GM20431 (cell line): Measurements from ENCODE around the gene NCKAP5L.

ENCODE experiments used
- in situ Hi-C: fragments of 300-500 bp; cut with MseI, MboI; formaldehyde crosslinking; loops from one replicate; pipeline ENCODE4 v1.15.0; 2020; ENCODE audit warnings: low sequenced_read_pairs; ENCODE audit not compliant: unreplicated experiment

NCKAP5L gene

DNA sequence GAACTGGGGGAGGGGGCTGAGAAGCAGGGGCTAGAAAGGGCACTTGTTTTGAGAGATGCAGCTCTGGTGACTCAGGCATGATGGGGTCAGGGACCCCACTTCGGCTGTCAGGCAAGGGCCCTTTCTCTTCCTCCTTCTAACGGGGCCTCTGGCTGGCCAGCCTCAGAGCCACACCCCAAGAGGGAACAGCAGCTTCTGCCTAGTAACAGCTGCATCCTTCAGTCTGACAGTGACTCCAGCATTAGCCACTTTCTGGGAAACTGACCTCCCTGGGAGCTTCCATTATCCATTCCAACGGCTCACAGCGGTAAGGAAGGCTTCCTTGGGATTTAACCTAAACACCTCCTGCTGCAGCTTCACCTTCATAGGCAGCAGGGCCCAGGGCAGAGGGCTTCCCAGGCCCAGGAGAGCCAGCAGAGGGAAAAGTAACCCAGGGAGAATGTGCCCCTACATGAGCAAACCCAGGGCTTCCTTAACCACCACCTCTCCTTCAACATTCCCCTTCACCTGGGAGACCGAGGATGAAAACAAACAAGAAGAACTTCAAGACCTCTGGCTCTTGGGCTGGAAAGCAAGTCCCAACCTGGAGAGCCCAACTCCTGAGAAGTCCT, 2.7 kb downstream of the NCKAP5L start:
- in situ Hi-C loops: no loop called here

GRCh38 chr12:49824895-49825294, 3.3 kb downstream of the NCKAP5L start:
- in situ Hi-C loops: no loop called here

- in situ Hi-C loops: no loop called here
These were observed 3.8 kb downstream of the NCKAP5L start for GRCh38 chr12:49824416-49824815.

DNA sequence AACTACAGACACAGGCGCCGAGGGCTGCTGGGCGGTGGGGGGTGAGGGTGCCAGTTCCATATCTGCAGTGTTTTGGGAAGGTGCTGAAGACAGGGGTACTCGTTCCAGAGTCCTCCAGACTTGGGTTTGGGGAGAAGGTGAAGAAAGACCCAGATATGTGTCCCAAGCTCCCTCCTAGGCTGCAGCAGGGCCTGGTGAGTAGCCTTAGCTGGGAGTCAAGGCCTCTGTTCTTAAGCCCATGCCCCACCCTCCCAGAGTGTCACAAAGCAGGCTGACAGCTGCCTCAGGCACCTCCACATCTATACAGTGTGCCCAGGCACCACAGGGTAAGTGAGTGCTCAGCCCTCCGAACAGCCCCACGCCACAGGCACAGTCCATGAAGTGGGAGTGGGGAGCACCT, 4.3 kb downstream of the NCKAP5L start:
- in situ Hi-C loops: no loop called here

DNA sequence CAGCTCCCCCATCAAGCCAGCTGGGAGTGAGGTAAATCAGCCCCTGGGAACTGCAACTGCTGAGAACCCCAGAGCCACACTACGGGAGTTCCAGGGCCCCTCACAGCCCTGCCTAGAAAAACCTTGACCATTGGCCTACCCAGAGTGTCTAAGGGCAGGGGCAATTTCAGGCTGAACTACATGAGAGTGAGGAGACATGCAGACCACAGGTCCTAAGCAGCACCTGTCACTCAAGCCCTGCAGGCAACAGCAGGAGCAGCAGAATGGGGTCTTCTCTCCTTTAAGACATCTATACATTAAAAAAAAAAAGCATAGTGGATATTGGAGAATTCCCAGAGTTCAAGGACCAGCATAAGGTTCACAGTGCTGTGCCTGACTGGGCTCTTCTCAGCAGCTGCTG, 4.9 kb downstream of the NCKAP5L start:
- in situ Hi-C loops: no loop called here

GRCh38 chr12:49821373-49822287, 6.6 kb downstream of the NCKAP5L start:
- in situ Hi-C loops: no loop called here

GRCh38 chr12:49819786-49820185, 8.4 kb downstream of the NCKAP5L start:
- in situ Hi-C loops: no loop called here

GRCh38 chr12:49818241-49818895, 9.8 kb downstream of the NCKAP5L start:
- in situ Hi-C loops: no loop called here

DNA sequence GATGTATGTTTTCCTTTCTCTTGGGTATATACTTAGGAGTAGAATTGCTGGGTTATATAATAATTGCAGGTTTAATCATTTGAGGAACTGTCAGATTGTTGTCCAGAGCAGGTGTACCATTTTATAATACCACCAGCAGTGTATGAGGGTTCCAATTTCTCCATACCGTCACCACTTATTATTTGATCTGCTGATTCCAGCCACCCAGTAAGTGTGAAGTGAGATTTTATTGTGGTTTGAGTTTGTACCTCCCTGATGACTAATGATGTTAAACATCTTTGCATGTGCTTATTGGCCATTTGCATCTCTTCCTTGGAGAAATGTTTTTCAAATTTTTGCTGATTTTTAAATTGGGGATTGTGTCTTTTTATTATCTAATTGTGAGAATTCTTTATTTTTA, 15.1 kb downstream of the NCKAP5L start:
- in situ Hi-C loops: no loop called here

GRCh38 chr12:49811961-49812401, 16.2 kb downstream of the NCKAP5L start:
- in situ Hi-C loops: no loop called here

- in situ Hi-C loops: no loop called here
These were observed 17.1 kb downstream of the NCKAP5L start for GRCh38 chr12:49811136-49811535.

DNA sequence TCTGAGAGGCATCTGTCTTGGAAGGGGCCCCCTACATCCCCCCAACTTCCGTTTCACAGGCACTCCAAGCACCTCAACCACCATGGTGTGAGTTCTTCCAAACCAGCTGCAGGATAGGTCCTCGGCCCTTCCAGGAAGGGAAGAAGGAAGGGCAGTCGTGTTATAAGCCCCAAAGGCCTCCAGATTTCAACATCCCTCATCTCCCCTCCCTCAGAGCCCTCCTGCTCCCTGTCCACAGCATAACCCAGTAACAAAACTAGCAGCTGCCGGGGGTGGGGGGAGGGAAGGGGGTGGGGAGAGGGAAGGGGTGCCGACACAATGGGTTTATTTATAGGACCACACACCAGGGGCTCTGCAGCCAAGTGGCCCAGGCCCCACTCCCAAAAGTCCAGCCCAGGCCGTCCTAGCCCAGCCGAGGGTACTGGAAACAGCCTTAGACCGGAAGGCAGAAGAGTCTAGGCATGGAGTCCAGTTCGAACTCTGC, 18.3 kb downstream of the NCKAP5L start:
- in situ Hi-C loops: no loop called here

DNA sequence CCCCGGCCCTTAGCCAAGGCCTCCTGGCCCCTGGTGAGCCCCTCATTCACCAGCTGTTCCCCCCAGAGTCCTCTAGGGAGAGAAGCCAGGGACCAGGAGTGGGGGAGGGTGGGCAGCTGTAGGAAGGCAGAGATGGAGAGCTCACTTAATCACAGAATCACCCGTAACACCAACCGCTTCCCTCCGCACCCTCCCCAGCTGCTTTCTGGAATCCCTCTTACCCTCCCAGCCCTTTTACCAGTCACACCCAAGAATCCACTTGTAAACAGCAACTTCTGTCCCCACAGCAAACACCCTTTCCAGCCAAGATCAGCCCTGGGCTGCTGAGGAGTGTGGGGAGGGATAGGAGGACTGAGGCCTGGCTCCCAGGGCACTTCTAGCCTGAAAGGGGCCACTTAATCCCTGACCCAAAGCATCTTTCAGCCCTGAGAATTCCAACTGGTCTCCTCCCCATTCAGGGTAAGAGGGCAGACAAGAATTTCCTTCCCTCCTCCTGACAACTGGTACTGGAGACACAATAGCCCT, 18.8 kb downstream of the NCKAP5L start:
- in situ Hi-C loops: no loop called here

DNA sequence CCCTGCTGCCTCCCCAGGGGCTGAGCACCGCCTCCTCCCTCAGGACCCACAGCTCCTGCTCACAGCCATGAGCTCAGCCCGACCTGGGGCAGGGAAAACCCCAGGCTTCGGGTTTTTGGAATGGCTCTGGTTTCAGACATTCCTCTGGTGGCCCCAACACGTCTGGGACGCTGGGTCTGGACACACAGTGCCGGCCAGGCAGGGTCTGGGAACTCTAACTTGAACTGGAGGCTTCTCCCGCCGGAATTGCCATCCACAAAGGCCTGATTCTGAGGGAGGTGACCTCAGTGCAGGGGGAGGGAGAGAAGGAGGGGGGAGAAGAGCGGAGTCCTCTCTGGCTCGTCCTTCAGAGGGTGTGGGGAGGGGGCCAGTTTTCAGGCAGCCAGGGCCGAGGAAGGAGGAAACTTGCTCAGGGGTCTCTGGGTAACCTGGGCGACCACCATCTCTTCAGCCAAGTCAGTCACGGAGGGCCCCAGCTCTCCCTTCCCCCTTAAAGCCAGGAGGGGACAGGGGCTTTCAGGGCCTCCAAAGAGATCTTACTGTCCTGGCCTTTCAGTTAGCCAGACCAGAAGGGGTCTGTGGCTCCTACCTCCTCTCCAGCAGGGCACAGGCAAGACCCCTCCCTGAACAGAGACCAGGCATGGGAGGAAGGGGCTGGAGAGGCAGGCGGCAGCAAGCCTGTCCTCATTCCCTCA, 19.4 kb downstream of the NCKAP5L start:
- in situ Hi-C loops: no loop called here

DNA sequence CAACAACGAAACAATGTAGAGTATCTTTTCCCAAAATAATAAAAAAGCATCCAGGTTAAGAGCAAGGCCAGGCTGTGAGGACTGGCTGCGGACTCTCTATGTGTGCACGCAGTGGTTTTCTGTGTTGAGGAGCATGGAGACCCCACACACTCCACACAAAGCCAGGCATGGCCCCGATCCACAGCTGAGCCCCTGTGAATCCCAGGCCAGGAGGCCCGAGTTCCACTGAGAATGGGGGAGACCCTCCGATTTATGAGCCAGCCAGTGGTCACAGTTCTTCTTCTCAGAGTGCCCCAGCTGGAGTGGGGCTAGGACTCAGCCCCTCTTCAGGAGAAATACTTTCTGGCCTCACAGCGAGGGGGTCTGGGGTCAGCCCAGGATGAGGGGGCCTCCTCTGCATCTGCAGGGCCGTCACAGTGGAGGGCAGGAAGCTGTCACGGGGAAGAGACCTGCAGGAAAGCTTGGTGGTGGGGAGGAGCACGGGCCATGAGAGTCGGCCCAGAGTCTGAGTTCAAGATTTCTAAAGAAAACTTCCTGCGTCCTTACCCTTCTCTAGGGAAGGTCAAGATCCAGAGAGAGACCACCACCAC, 20.1 kb downstream of the NCKAP5L start:
- in situ Hi-C loops: no loop called here

DNA sequence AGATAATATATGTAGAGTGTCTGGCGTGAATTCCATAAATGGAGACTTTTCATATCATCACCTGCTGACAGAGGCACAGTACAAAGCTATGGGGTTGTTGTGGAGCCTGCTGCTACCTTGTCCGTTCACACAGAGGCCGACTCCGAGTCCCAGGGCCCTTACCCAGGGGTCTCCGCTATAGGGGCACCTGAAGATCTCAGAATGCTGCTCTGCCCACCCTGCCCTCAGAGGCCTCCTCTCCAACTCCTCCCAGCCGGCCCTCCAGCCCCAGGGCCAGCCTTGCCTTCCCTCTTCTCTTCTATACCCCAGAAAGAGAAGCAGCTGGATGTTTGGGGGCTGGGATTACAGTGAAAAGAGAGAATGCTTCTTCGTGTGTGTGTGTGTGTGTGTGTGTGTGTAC, 21.3 kb downstream of the NCKAP5L start:
- in situ Hi-C loops: no loop called here

- in situ Hi-C loops: no loop called here
These were observed 21.8 kb downstream of the NCKAP5L start for GRCh38 chr12:49806321-49806813.

GRCh38 chr12:49805409-49805808, 22.8 kb downstream of the NCKAP5L start:
- in situ Hi-C loops: no loop called here

- in situ Hi-C loops: no loop called here
These were observed 23.4 kb downstream of the NCKAP5L start for GRCh38 chr12:49804821-49805220.
